Measurements from ENCODE around the gene TNFRSF25. TPM values are rescaled to one million over a fixed set of nuclear protein-coding genes. Genes with fewer than 3 reads are reported as not detected.

The TNFRSF25 gene
- total and polyA plus RNA-seq, 9 of the 15 experiments (the other 6 are each of a cell fraction or from before 2014, with no cell fraction given), result 0.24 to 0.49 TPM; not detected in 7

DNA sequence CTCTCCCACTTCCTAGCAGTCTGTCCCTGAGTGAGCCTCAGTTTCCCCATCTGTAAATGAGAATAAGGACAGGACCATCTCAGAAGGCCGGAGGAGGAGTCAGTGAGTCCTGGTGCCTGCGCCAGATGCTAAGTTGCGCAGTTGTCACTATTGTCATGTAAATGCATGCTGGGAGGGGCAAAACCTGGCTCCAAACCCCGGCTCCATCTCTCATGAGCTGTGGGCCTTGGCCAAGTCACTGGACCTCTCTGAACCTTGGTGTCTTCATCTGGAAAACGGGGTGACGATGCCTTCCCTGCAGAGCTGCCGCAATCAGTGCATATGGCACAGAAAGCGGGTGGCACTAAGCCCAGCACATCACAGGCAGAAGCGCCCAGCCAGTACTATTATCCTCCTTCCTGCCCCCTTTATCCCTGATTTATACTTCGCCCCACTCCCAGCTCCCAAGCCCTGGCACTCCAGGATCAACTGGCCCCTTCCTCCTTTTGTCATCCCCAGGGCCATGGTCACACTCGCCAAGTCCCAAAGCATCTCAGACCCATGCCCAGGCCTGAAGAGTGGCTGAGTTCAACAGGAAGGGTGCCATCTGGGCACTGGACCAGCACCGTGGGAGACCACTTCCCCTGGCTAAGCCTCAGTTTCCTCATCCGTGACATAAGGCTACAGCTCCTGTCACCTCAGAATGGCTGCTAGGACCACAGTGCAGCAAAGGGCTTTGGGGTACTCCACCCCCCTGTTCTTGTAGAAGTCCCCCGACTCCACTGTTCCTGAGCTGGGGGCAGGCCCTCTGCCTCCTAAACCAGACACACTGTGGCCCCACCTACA is 29.8 kb upstream of the TNFRSF25 start (continued):
- TF ChIP-seq SRSF7 (optimal IDR thresholded peaks at IDR 0.05; ENCODE audit: low read depth, low read length) (no peak), SOX6 (IDR thresholded peaks at IDR 0.05) (0 out of 2 replicates have a peak, but pooled peaks have one; percentile 25), BRCA1 (IDR thresholded peaks at IDR 0.05) (no peak), BRCA1 (CRISPR knock-in tag; IDR thresholded peaks at IDR 0.05) (no peak), CCNT2 (IDR thresholded peaks at IDR 0.05; ENCODE audit: borderline replicate concordance, extremely low read depth, insufficient read length, low read depth, low read length) (no peak), KDM5B (IDR thresholded peaks at IDR 0.05; ENCODE audit: insufficient replicate concordance, low read depth, low read length) (peak; percentile 5), ZNF699 (CRISPR knock-in tag; IDR thresholded peaks at IDR 0.05; ENCODE audit: insufficient replicate concordance) (no peak), SIN3A (IDR thresholded peaks at IDR 0.05; ENCODE audit: borderline replicate concordance in 2 of 2, control insufficient read depth in 1 of 2, low read depth in 2 of 2, low read length in 2 of 2) (no peak), HMG20B (CRISPR knock-in tag; IDR thresholded peaks at IDR 0.05) (no peak), ZNF263 (CRISPR knock-in tag; IDR thresholded peaks at IDR 0.05; ENCODE audit: borderline replicate concordance) (no peak), ZNF384 (IDR thresholded peaks at IDR 0.05; ENCODE audit: low read depth, low read length) (no peak), ATF1 (CRISPR knock-in tag; IDR thresholded peaks at IDR 0.05) (no peak), ATF1 (tag; IDR thresholded peaks at IDR 0.05) (no peak), CAMTA2 (CRISPR knock-in tag; conservative IDR thresholded peaks at IDR 0.05) (no peak), PYGO2 (tag; IDR thresholded peaks at IDR 0.05) (no peak), ZBED1 (IDR thresholded peaks at IDR 0.05) (no peak), MCM5 (IDR thresholded peaks at IDR 0.05; ENCODE audit: low read depth) (no peak), NCOA4 (IDR thresholded peaks at IDR 0.05; ENCODE audit: partially characterized antibody) (no peak), ZNF347 (CRISPR knock-in tag; IDR thresholded peaks at IDR 0.05; ENCODE audit: low read depth) (no peak), SRSF1 (IDR thresholded peaks at IDR 0.05; ENCODE audit: low read depth, low read length) (no peak), NCOA2 (IDR thresholded peaks at IDR 0.05; ENCODE audit: partially characterized antibody in 2 of 2) (no peak), SMC3 (conservative IDR thresholded peaks at IDR 0.05; ENCODE audit: insufficient read depth, low read depth, low read length) (no peak)
- TF ChIP-seq, protein P1, sequence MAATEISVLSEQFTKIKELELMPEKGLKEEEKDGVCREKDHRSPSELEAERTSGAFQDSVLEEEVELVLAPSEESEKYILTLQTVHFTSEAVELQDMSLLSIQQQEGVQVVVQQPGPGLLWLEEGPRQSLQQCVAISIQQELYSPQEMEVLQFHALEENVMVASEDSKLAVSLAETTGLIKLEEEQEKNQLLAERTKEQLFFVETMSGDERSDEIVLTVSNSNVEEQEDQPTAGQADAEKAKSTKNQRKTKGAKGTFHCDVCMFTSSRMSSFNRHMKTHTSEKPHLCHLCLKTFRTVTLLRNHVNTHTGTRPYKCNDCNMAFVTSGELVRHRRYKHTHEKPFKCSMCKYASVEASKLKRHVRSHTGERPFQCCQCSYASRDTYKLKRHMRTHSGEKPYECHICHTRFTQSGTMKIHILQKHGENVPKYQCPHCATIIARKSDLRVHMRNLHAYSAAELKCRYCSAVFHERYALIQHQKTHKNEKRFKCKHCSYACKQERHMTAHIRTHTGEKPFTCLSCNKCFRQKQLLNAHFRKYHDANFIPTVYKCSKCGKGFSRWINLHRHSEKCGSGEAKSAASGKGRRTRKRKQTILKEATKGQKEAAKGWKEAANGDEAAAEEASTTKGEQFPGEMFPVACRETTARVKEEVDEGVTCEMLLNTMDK (IDR thresholded peaks at IDR 0.05; ENCODE audit: borderline replicate concordance, insufficient read depth, low read depth, low read length, poor library complexity, severe bottlenecking), result no peak
- TF ChIP-seq, protein P2, sequence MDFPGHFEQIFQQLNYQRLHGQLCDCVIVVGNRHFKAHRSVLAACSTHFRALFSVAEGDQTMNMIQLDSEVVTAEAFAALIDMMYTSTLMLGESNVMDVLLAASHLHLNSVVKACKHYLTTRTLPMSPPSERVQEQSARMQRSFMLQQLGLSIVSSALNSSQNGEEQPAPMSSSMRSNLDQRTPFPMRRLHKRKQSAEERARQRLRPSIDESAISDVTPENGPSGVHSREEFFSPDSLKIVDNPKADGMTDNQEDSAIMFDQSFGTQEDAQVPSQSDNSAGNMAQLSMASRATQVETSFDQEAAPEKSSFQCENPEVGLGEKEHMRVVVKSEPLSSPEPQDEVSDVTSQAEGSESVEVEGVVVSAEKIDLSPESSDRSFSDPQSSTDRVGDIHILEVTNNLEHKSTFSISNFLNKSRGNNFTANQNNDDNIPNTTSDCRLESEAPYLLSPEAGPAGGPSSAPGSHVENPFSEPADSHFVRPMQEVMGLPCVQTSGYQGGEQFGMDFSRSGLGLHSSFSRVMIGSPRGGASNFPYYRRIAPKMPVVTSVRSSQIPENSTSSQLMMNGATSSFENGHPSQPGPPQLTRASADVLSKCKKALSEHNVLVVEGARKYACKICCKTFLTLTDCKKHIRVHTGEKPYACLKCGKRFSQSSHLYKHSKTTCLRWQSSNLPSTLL (IDR thresholded peaks at IDR 0.05), result no peak
